Mesendoderm (in vitro differentiated cells): ENCODE results near the gene AGAP2.

ENCODE experiments used
- DNase-seq: peaks from one replicate; pipeline ENCODE4 v3.0.0; 2013
- H2AK5ac ChIP-seq: 2 replicates; pipeline ENCODE4 v1.6.1; 2013; ENCODE audit warnings: low read length, inconsistent platforms
- H2BK120ac ChIP-seq: 2 replicates; pipeline ENCODE4 v1.6.1; 2013; ENCODE audit warnings: low read depth, mild to moderate bottlenecking, low read length, moderate library complexity, mixed read lengths
- H2BK15ac ChIP-seq: replicated peaks from 2 replicates; pipeline ENCODE4 v1.6.1; 2013; ENCODE audit warnings: low read depth, mild to moderate bottlenecking, moderate library complexity
- H2BK5ac ChIP-seq: 2 replicates; pipeline ENCODE4 v1.6.1; 2013; ENCODE audit warnings: low read length, inconsistent platforms
- H3K18ac ChIP-seq: 2 replicates; pipeline ENCODE4 v1.6.1; 2013; ENCODE audit warnings: mild to moderate bottlenecking, low read length, mixed read lengths
- H3K23ac ChIP-seq: one replicate; pipeline ENCODE4 v1.6.1; 2013; ENCODE audit warnings: low read length
- H3K27ac ChIP-seq: 2 replicates; pipeline ENCODE4 v1.5.1; 2013; ENCODE audit warnings: low read depth, mild to moderate bottlenecking, inconsistent platforms, low read length, moderate library complexity
- H3K27me3 ChIP-seq: 2 replicates; pipeline ENCODE4 v1.6.1; 2013; ENCODE audit warnings: low read length, control low read depth, mild to moderate bottlenecking, inconsistent platforms; ENCODE audit not compliant: insufficient read depth, poor library complexity
- H3K36me3 ChIP-seq: 2 replicates; pipeline ENCODE4 v1.6.1; 2013; ENCODE audit warnings: low read length, inconsistent platforms; ENCODE audit not compliant: control insufficient read depth, insufficient read depth
- H3K4ac ChIP-seq: one replicate; pipeline ENCODE4 v1.6.1; 2013; ENCODE audit warnings: low read depth, mild to moderate bottlenecking, low read length, moderate library complexity
- H3K4me1 ChIP-seq: 2 replicates; pipeline ENCODE4 v1.6.1; 2013; ENCODE audit warnings: low read depth, low read length, inconsistent platforms; ENCODE audit not compliant: control insufficient read depth
- H3K4me2 ChIP-seq: 2 replicates; pipeline ENCODE4 v1.6.1; 2013; ENCODE audit warnings: low read length
- H3K4me3 ChIP-seq: 2 replicates; pipeline ENCODE4 v1.5.1; 2013; ENCODE audit warnings: mild to moderate bottlenecking, low read length
- H3K56ac ChIP-seq: one replicate; pipeline ENCODE4 v1.6.1; 2013; ENCODE audit warnings: low read length
- H3K79me1 ChIP-seq: 2 replicates; pipeline ENCODE4 v1.6.1; 2013; ENCODE audit warnings: low read length, inconsistent platforms
- H3K79me2 ChIP-seq: 2 replicates; pipeline ENCODE4 v1.6.1; 2013; ENCODE audit warnings: mild to moderate bottlenecking, low read length; ENCODE audit not compliant: control insufficient read depth, insufficient read depth
- H3K9ac ChIP-seq: 2 replicates; pipeline ENCODE4 v1.6.1; 2013; ENCODE audit warnings: low read length, inconsistent platforms
- H4K5ac ChIP-seq: one replicate; pipeline ENCODE4 v1.6.1; 2013; ENCODE audit warnings: low read length
- H4K8ac ChIP-seq: one replicate; pipeline ENCODE4 v1.6.1; 2013; ENCODE audit warnings: low read depth, mild to moderate bottlenecking, control low read depth, low read length, moderate library complexity
- WGBS: extraction: QIAGEN DNeasy Blood & Tissue Kit; methylation state at CpG from one replicate; pipeline ENCODE4 v1.1.7; 2013; ENCODE audit warnings: low lambda C conversion rate, missing lambda C conversion rate; ENCODE audit not compliant: insufficient coverage; ENCODE audit errors: extremely low coverage; 5-methylcytosine and 5-hydroxymethylcytosine counted together

Gene AGAP2

GRCh38 chr12:57744194-57744776 lies 5.7 kb upstream of the AGAP2 start:
- Histone ChIP-seq H3K4me1 (no peaks in the 10 kb centered on the region), H3K4ac (no peak overlapping the region), H3K4me2 (peak overlapping the region; percentile 36), H2BK15ac (no peak overlapping the region), H2AK5ac (no peak overlapping the region), H3K79me2 (no peaks in the 10 kb centered on the region), H3K18ac (peak overlapping the region; percentile 35), H4K5ac (no peak overlapping the region), H3K56ac (peak overlapping the region; percentile 73), H3K4me3 (peak overlapping the region; percentile 28), H2BK5ac (no peak overlapping the region), H3K9ac (peak overlapping the region; percentile 46), H3K27ac (no peak overlapping the region), H3K23ac (no peak overlapping the region), H4K8ac (no peak overlapping the region), H3K36me3 (peaks cover 5% of the 10 kb centered on the region), H2BK120ac (no peak overlapping the region), H3K79me1 (no peaks in the 10 kb centered on the region), H3K27me3 (peaks cover 17% of the 10 kb centered on the region)
- no peak for DNase-seq
- no CpG with 5 or more reads among the region's 21 CpGs for WGBS

- no CpG with 5 or more reads among the region's 2 CpGs for WGBS
- Histone ChIP-seq H3K27ac (no peak overlapping the region), H3K36me3 (peaks cover 5% of the 10 kb centered on the region), H3K4me3 (no peak overlapping the region), H3K23ac (no peak overlapping the region), H3K18ac (no peak overlapping the region), H3K4me2 (no peak overlapping the region), H3K79me2 (no peaks in the 10 kb centered on the region), H3K79me1 (no peaks in the 10 kb centered on the region), H2BK5ac (no peak overlapping the region), H2AK5ac (no peak overlapping the region), H3K9ac (no peak overlapping the region), H2BK120ac (no peak overlapping the region), H4K8ac (no peak overlapping the region), H3K27me3 (peaks cover 19% of the 10 kb centered on the region), H3K56ac (no peak overlapping the region), H3K4me1 (no peaks in the 10 kb centered on the region), H2BK15ac (no peak overlapping the region), H4K5ac (no peak overlapping the region), H3K4ac (no peak overlapping the region)
- no peak for DNase-seq
These were observed 5.2 kb upstream of the AGAP2 start for GRCh38 chr12:57743769-57744168.

GRCh38 chr12:57741844-57742738 lies 3.5 kb upstream of the AGAP2 start:
- Histone ChIP-seq H3K79me2 (no peaks in the 10 kb centered on the region), H3K4ac (no peak overlapping the region), H4K5ac (no peak overlapping the region), H4K8ac (no peak overlapping the region), H2BK15ac (no peak overlapping the region), H3K9ac (no peak overlapping the region), H3K4me3 (no peak overlapping the region), H3K4me1 (no peaks in the 10 kb centered on the region), H3K27ac (no peak overlapping the region), H3K56ac (no peak overlapping the region), H3K23ac (no peak overlapping the region), H3K18ac (no peak overlapping the region), H3K27me3 (peaks cover 33% of the 10 kb centered on the region), H2BK5ac (no peak overlapping the region), H2AK5ac (no peak overlapping the region), H3K79me1 (no peaks in the 10 kb centered on the region), H3K4me2 (no peak overlapping the region), H2BK120ac (no peak overlapping the region), H3K36me3 (peaks cover 2% of the 10 kb centered on the region)
- no CpG with 5 or more reads among the region's 14 CpGs for WGBS
- DNase-seq: peak; percentile 54

GRCh38 chr12:57741413-57741789 lies 2.9 kb upstream of the AGAP2 start:
- Histone ChIP-seq H4K5ac (no peak overlapping the region), H3K56ac (no peak overlapping the region), H3K36me3 (no peaks in the 10 kb centered on the region), H2BK120ac (no peak overlapping the region), H3K27me3 (peaks cover 40% of the 10 kb centered on the region), H4K8ac (no peak overlapping the region), H3K23ac (no peak overlapping the region), H3K4me1 (peaks cover 2% of the 10 kb centered on the region), H3K9ac (no peak overlapping the region), H3K4me3 (no peak overlapping the region), H3K79me1 (no peaks in the 10 kb centered on the region), H3K18ac (no peak overlapping the region), H3K4ac (no peak overlapping the region), H3K79me2 (no peaks in the 10 kb centered on the region), H2BK5ac (no peak overlapping the region), H2BK15ac (no peak overlapping the region), H2AK5ac (no peak overlapping the region), H3K4me2 (no peak overlapping the region), H3K27ac (no peak overlapping the region)
- DNase-seq: no peak
- no CpG with 5 or more reads among the region's 1 CpG for WGBS

- no peak overlapping the region for H4K8ac ChIP-seq
- H2AK5ac ChIP-seq: no peak overlapping the region
- no peak overlapping the region for H2BK120ac ChIP-seq
- no peak overlapping the region for H3K56ac ChIP-seq
- peak; percentile 33 for DNase-seq
- H3K9ac ChIP-seq: no peak overlapping the region
- H3K79me1 ChIP-seq: no peaks in the 10 kb centered on the region
- no peak overlapping the region for H4K5ac ChIP-seq
- H2BK15ac ChIP-seq: no peak overlapping the region
- H3K36me3 ChIP-seq: no peaks in the 10 kb centered on the region
- H3K18ac ChIP-seq: no peak overlapping the region
- H3K79me2 ChIP-seq: no peaks in the 10 kb centered on the region
- no peak overlapping the region for H3K4me2 ChIP-seq
- peaks cover 2% of the 10 kb centered on the region for H3K4me1 ChIP-seq
- H3K4ac ChIP-seq: no peak overlapping the region
- H3K27ac ChIP-seq: no peak overlapping the region
- H2BK5ac ChIP-seq: no peak overlapping the region
- H3K23ac ChIP-seq: no peak overlapping the region
- no CpG with 5 or more reads among the region's 5 CpGs for WGBS
- no peak overlapping the region for H3K4me3 ChIP-seq
- H3K27me3 ChIP-seq: peaks cover 42% of the 10 kb centered on the region
These were observed 2.3 kb upstream of the AGAP2 start for GRCh38 chr12:57740656-57741412.
